Cortex of kidney (tissue), 1 donor: Measurements from ENCODE around the gene PRR36.

ENCODE experiments used
- DNase-seq: peaks from one replicate; lab custom pipeline; 2025; lab: John Stamatoyannopoulos, UW

The PRR36 gene

GRCh38 chr19:7872306-7873204 lies 1.6 kb downstream of the PRR36 start:
- no peak for DNase-seq

- no peak for DNase-seq
Observed at GRCh38 chr19:7871437-7872305, 2.5 kb downstream of the PRR36 start.

GRCh38 chr19:7870571-7871436 lies 3.4 kb downstream of the PRR36 start:
- DNase-seq, result no peak

GRCh38 chr19:7869910-7870511 lies 4.2 kb downstream of the PRR36 start:
- no peak for DNase-seq

- no peak for DNase-seq
Observed at GRCh38 chr19:7869453-7869909, 4.7 kb downstream of the PRR36 start.

GRCh38 chr19:7868671-7869452 lies 5.3 kb downstream of the PRR36 start:
- no peak for DNase-seq

GRCh38 chr19:7868326-7868670 lies 5.9 kb downstream of the PRR36 start:
- no peak for DNase-seq

- DNase-seq, result no peak
Observed at GRCh38 chr19:7867092-7867844, 6.9 kb downstream of the PRR36 start.

- DNase-seq, result no peak
Observed at GRCh38 chr19:7866399-7867091, 7.6 kb downstream of the PRR36 start.

GRCh38 chr19:7865262-7865911 lies 8.8 kb downstream of the PRR36 start:
- DNase-seq, result no peak

GRCh38 chr19:7864690-7865074 lies 9.5 kb downstream of the PRR36 start:
- DNase-seq, result no peak

- no peak for DNase-seq
Observed at GRCh38 chr19:7863971-7864689, 10.1 kb downstream of the PRR36 start.

GRCh38 chr19:7863157-7863970 lies 10.8 kb downstream of the PRR36 start:
- no peak for DNase-seq

- no peak for DNase-seq
Observed at GRCh38 chr19:7862413-7862951, 11.7 kb downstream of the PRR36 start.

GRCh38 chr19:7861619-7862412 lies 12.4 kb downstream of the PRR36 start:
- no peak for DNase-seq
